ENCODE measurements around the gene RAB12. TPM values are rescaled to one million over a fixed set of nuclear protein-coding genes. Genes with fewer than 3 reads are reported as not detected.

Gene RAB12
- total RNA-seq, 2 experiments from 2014 or later, result 20.6 to 34.0 TPM

DNA sequence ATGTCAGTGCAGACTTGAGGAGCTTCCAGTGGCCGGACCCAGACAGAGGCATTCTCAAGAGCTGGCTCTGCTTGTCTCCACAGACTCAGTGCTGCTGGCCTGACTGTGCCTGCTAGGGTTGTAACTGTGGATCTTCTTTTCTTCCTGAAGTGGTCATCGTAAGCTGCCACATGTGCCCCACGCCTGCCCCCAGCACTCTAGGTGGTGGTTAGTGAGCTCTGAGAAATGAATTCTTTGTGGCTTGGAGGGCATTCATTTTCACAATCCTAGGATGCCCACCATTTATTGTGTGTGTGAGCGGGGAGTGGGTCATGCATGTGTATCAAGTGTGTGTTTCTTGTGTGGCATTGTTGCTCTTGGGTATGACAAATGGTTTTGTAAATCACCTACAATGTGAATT lies 23.1 kb downstream of the RAB12 start:
- H3K27ac ChIP-seq (ENCODE audit: low read depth, low read length, poor library complexity, severe bottlenecking), result no peak overlapping the region

DNA sequence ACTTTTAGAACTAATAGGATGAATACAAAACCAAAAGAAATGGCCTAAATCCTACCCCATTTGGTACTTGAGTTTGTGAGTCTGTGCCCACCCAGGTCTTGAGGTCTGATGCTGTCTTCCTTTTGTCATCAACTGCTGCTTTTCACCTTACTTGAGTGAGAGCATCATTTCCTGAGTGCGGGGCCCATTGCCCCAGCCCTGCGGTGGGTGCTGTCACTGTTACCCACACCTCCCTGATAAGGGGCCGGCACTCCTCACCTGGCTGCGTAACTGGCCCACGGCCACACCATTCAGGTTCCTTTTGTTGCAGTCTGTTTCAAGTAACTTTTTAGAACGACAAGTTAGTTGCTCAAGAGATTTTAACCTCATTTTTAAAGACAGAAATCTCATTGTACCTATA lies 25.3 kb downstream of the RAB12 start:
- Histone ChIP-seq H4K20me1 (ENCODE audit: insufficient read depth, low read length) (no peaks in the 10 kb centered on the region), H2AFZ (ENCODE audit: low read length) (no peak overlapping the region), H3K4me1 (ENCODE audit: insufficient read depth, low read length, poor library complexity, severe bottlenecking) (no peaks in the 10 kb centered on the region), H3K79me2 (ENCODE audit: insufficient read depth, low read depth, low read length) (no peaks in the 10 kb centered on the region; the same call in 1 of the 2 replicates), H3K9me2 (ENCODE audit: insufficient read depth, low read length) (no peaks in the 10 kb centered on the region), H3K36me3 (ENCODE audit: insufficient read depth, low read length) (peaks cover 92% of the 10 kb centered on the region), H3K4me3 (ENCODE audit: low read depth, low read length, poor library complexity, severe bottlenecking) (no peak overlapping the region), H3K27ac (ENCODE audit: low read depth, low read length, poor library complexity, severe bottlenecking) (no peak overlapping the region), H3K9me3 (ENCODE audit: low read length) (no peaks in the 10 kb centered on the region), H3K4me2 (ENCODE audit: low read length) (no peak overlapping the region)
- CTCF ChIA-PET (ENCODE audit: unreplicated experiment), result no interaction called here
- POLR2A ChIA-PET, result interaction anchor here (0.7 kb wide), 1 partner anchor 10 kb away, joined by 5 read pairs; no protein-coding TSS in a partner anchor
- TF ChIP-seq EZH2phosphoT487 (IDR thresholded peaks at IDR 0.05; ENCODE audit: borderline replicate concordance, low read depth, low read length), result no peak
- TF ChIP-seq CTCF (conservative IDR thresholded peaks at IDR 0.05; ENCODE audit: low read length), result no peak
- BruUV-seq (replicated peaks), result no TSS peak
- intact Hi-C loops (cut with micrococcal nuclease; ENCODE audit: unreplicated experiment), result no loop called here
- DNase-seq (ENCODE audit: low spot score), result no peak

More for the DNA sequence above, 23.1 kb downstream of the RAB12 start:
- Histone ChIP-seq H3K4me2 (ENCODE audit: low read length) (no peak overlapping the region), H4K20me1 (ENCODE audit: insufficient read depth, low read length) (no peaks in the 10 kb centered on the region), H3K4me3 (ENCODE audit: low read depth, low read length, poor library complexity, severe bottlenecking) (no peak overlapping the region), H3K79me2 (ENCODE audit: insufficient read depth, low read depth, low read length) (peaks cover 8% of the 10 kb centered on the region; the same call in 1 of the 2 replicates), H3K36me3 (ENCODE audit: insufficient read depth, low read length) (peaks cover 92% of the 10 kb centered on the region), H2AFZ (ENCODE audit: low read length) (no peak overlapping the region), H3K4me1 (ENCODE audit: insufficient read depth, low read length, poor library complexity, severe bottlenecking) (no peaks in the 10 kb centered on the region), H3K9me3 (ENCODE audit: low read length) (no peaks in the 10 kb centered on the region), H3K9me2 (ENCODE audit: insufficient read depth, low read length) (no peaks in the 10 kb centered on the region)
- no peak for DNase-seq (ENCODE audit: low spot score)
- intact Hi-C loops (cut with micrococcal nuclease; ENCODE audit: unreplicated experiment), result no loop called here
- TF ChIP-seq EZH2phosphoT487 (IDR thresholded peaks at IDR 0.05; ENCODE audit: borderline replicate concordance, low read depth, low read length) (no peak), CTCF (conservative IDR thresholded peaks at IDR 0.05; ENCODE audit: low read length) (no peak)
- BruUV-seq (replicated peaks), result no TSS peak
- ChIA-PET CTCF (ENCODE audit: unreplicated experiment) (no interaction called here), POLR2A (interaction anchor here (0.6 to 1.1 kb wide), 3 partner anchors 8 to 505 kb away, joined by 3 to 5 read pairs (median 3); no protein-coding TSS in a partner anchor)

- ChIA-PET CTCF (ENCODE audit: unreplicated experiment) (no interaction called here), POLR2A (interaction anchor here (0.7 to 1.0 kb wide), 2 partner anchors 10 to 11 kb away, joined by 3 to 5 read pairs; no protein-coding TSS in a partner anchor)
- Histone ChIP-seq H2AFZ (ENCODE audit: low read length) (no peak overlapping the region), H3K27ac (ENCODE audit: low read depth, low read length, poor library complexity, severe bottlenecking) (no peak overlapping the region), H4K20me1 (ENCODE audit: insufficient read depth, low read length) (no peaks in the 10 kb centered on the region), H3K9me2 (ENCODE audit: insufficient read depth, low read length) (no peaks in the 10 kb centered on the region), H3K4me3 (ENCODE audit: low read depth, low read length, poor library complexity, severe bottlenecking) (no peak overlapping the region), H3K9me3 (ENCODE audit: low read length) (no peaks in the 10 kb centered on the region), H3K36me3 (ENCODE audit: insufficient read depth, low read length) (peaks cover 93% of the 10 kb centered on the region), H3K4me2 (ENCODE audit: low read length) (no peak overlapping the region), H3K79me2 (ENCODE audit: insufficient read depth, low read depth, low read length) (no peaks in the 10 kb centered on the region), H3K4me1 (ENCODE audit: insufficient read depth, low read length, poor library complexity, severe bottlenecking) (no peaks in the 10 kb centered on the region)
- no peak for DNase-seq (ENCODE audit: low spot score)
- intact Hi-C loops (cut with micrococcal nuclease; ENCODE audit: unreplicated experiment), result no loop called here
- TF ChIP-seq EZH2phosphoT487 (IDR thresholded peaks at IDR 0.05; ENCODE audit: borderline replicate concordance, low read depth, low read length) (no peak), CTCF (conservative IDR thresholded peaks at IDR 0.05; ENCODE audit: low read length) (no peak)
- BruUV-seq (replicated peaks), result no TSS peak
Measured at GRCh38 chr18:8635087-8635486, 25.9 kb downstream of the RAB12 start.
